ENCODE measurements around the gene ATXN1.

Gene ATXN1

GRCh38 chr6:16576451-16577368 lies 184.6 kb downstream of the ATXN1 start:
- no peak for TF ChIP-seq OSR1 (CRISPR knock-in tag; IDR thresholded peaks at IDR 0.05)
- TF ChIP-seq SNAI2 (CRISPR knock-in tag; IDR thresholded peaks at IDR 0.05), result no peak
- no peak for TF ChIP-seq TOX (CRISPR knock-in tag; IDR thresholded peaks at IDR 0.05; ENCODE audit: borderline replicate concordance)
- no peak for TF ChIP-seq TSHZ2 (CRISPR knock-in tag; IDR thresholded peaks at IDR 0.05)
- no peak for TF ChIP-seq BACH2 (CRISPR knock-in tag; IDR thresholded peaks at IDR 0.05; ENCODE audit: borderline replicate concordance)
- no peak for TF ChIP-seq ZNF8 (CRISPR knock-in tag; IDR thresholded peaks at IDR 0.05)
- no peak for TF ChIP-seq PATZ1 (CRISPR knock-in tag; IDR thresholded peaks at IDR 0.05; ENCODE audit: borderline replicate concordance)
- TF ChIP-seq ZNF565 (CRISPR knock-in tag; conservative IDR thresholded peaks at IDR 0.05; ENCODE audit: low read depth), result no peak
- TF ChIP-seq ZFP30 (CRISPR knock-in tag; IDR thresholded peaks at IDR 0.05), result no peak
- no peak for TF ChIP-seq ESRRG (CRISPR knock-in tag; IDR thresholded peaks at IDR 0.05)
- no peak for TF ChIP-seq RARB (CRISPR knock-in tag; IDR thresholded peaks at IDR 0.05)
- no peak for TF ChIP-seq ZC3H10 (CRISPR knock-in tag; IDR thresholded peaks at IDR 0.05)
- ATAC-seq, result no peak

- TF ChIP-seq CSDC2 (CRISPR knock-in tag; IDR thresholded peaks at IDR 0.05) (no peak), CSRNP3 (CRISPR knock-in tag; IDR thresholded peaks at IDR 0.05) (no peak), ZNF70 (CRISPR knock-in tag; IDR thresholded peaks at IDR 0.05) (no peak), TSHZ2 (CRISPR knock-in tag; IDR thresholded peaks at IDR 0.05) (no peak), GLIS3 (CRISPR knock-in tag; IDR thresholded peaks at IDR 0.05) (no peak)
- no peak for ATAC-seq
Observed at GRCh38 chr6:16575655-16576054, 185.6 kb downstream of the ATXN1 start.

- no peak for ATAC-seq
Observed at GRCh38 chr6:16572943-16573342, 188.3 kb downstream of the ATXN1 start.

More at GRCh38 chr6:16572943-16573342, 188.3 kb downstream of the ATXN1 start:
- no peak for TF ChIP-seq SNAI2 (CRISPR knock-in tag; IDR thresholded peaks at IDR 0.05)
- TF ChIP-seq ZNF70 (CRISPR knock-in tag; IDR thresholded peaks at IDR 0.05), result no peak
- no peak for TF ChIP-seq POU6F1 (CRISPR knock-in tag; IDR thresholded peaks at IDR 0.05; ENCODE audit: borderline replicate concordance, low read depth)
- no peak for TF ChIP-seq ZFP3 (CRISPR knock-in tag; IDR thresholded peaks at IDR 0.05)
- TF ChIP-seq ZNF8 (CRISPR knock-in tag; IDR thresholded peaks at IDR 0.05), result no peak
- no peak for TF ChIP-seq GLIS3 (CRISPR knock-in tag; IDR thresholded peaks at IDR 0.05)
- no peak for TF ChIP-seq ARNTL (CRISPR knock-in tag; IDR thresholded peaks at IDR 0.05; ENCODE audit: borderline replicate concordance, low read depth)
- TF ChIP-seq OSR1 (CRISPR knock-in tag; IDR thresholded peaks at IDR 0.05), result no peak
- no peak for TF ChIP-seq BACH2 (CRISPR knock-in tag; IDR thresholded peaks at IDR 0.05; ENCODE audit: borderline replicate concordance)
- no peak for TF ChIP-seq PPARA (CRISPR knock-in tag; IDR thresholded peaks at IDR 0.05; ENCODE audit: borderline replicate concordance)
- TF ChIP-seq TOX (CRISPR knock-in tag; IDR thresholded peaks at IDR 0.05; ENCODE audit: borderline replicate concordance), result no peak
- no peak for TF ChIP-seq ESRRG (CRISPR knock-in tag; IDR thresholded peaks at IDR 0.05)
- no peak for TF ChIP-seq ISL1 (CRISPR knock-in tag; IDR thresholded peaks at IDR 0.05)
- no peak for TF ChIP-seq CSDC2 (CRISPR knock-in tag; IDR thresholded peaks at IDR 0.05)
